NAMALWA (cell line): ENCODE data around the gene ENOPH1.
"Not testable (repeated sequence)": the region's sequence is repeated elsewhere in the genome, so short reads cannot be mapped to it uniquely, and the experiment has no call there.

Experiments used
- DNase-seq: peaks from one replicate; pipeline ENCODE4 v3.0.0-alpha.2; 2015; ENCODE audit warnings: low spot score

Gene ENOPH1

DNA sequence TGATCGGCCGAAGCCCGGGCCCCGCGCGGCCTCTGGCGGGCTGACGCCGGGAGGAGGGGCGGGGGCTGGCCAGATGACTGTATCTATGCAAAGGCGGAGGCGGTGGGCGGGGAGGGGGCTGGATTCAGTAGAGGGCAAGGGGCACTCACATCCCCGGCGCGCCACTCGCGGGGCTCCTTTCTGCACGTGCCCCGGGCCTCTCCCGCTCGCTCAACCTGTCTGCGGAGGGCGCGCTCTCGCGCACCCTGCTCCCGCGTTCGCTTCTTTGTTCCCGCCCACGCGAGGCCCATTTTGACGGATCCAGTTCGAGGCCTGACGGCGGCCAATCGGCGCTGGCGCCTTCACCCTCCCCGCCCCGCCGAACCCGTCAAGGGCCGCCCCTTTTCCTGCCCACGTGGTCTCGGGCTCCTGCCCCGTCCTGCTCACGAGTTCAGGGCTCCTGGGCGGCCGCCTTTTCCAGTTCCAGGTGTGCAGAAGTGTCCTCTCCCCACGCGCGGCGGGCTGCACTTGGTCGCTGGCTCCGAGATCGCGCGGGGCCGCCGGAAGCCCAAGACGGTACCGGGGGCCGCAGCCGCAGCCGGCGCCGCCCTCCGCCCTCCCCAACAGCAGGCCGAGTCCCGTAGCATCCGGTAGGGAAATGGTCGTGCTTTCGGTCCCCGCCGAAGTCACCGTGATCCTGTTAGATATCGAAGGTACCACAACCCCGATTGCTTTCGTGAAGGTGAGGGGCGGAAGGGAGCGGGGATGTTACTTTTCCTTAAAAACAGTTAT is at the start of gene ENOPH1, which contains the start of gene HNRNPDL:
Gene ENOPH1 (plus strand): TSS at position 398 of the 771 bp plus-strand sequence. CDS start 240 bp downstream, at position 638.
Gene HNRNPDL (minus strand): TSS at position 270 of the 771 bp plus-strand sequence. CDS start 772 bp downstream, outside the sequence.
- DNase-seq: peak; percentile 97

DNA sequence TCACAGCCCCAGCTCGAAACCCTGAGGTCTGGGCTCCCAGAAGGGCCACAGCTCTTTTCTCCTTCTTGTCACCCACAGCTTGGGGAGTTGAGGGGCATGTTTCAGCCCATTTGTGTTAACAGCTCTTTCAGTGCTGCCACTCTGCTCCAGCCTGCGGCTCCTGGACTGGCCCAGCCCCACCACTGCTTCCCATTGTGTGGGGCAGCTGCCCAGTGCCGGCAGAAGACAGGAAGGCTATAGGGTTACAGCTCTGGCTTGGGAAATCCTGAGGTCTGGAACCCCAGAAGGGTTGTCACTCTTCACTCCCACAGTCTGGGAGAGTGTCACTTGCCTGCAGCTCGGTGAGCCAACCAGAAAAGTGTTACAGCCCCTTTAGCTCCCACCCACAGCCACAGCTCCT is 49.6 kb upstream of the ENOPH1 start:
- DNase-seq: no peak

DNA sequence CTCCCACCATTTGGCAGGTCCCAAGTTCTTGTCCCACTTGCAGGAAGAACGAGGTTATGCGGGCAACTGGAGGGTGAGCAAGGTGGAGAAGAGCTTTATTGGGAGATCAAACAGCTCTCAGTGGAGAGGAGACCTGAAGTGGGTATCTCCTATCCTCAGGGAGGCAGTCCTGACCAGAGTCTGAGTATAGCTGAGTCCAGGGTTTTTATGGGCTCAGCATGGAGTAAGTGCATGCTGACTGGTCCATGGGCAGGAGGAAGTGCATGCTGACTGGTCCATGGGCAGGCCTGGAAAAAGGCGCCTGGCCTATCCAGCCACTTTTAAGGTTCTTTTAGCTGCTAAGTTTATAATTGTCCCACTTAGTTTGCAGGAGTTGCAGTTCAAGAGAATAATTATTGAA is 49.2 kb upstream of the ENOPH1 start:
- no peak for DNase-seq

DNA sequence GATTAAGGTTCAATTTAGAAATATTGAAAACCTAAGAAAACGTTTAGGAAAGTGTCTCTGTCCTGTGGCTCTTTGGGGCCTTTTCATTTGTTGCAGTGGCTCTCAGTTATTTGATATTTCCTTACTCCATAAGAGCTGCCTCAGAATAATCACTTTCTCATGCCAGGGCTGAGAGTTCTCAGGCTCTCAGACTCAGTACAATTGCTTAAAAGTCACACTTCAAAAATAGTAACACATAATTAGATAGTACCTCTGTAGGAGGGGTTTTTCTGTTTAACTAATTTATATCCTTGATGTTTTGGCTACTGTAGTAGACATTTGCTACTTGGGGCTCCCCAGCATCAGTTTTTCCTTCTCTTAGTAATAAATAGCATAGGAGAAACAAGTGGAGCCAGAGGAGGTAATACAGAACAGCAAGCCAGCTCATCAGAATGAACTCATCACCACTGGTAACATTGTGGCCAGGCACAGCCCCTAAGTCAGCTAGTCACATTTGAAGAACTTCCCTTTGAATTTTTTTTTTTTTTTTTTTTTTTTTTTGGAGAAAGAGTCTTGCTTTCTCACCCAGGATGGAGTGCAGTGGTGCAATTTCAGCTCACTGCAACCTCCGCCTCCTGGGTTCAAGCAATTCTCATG is 48.6 kb upstream of the ENOPH1 start:
- DNase-seq: no peak

DNA sequence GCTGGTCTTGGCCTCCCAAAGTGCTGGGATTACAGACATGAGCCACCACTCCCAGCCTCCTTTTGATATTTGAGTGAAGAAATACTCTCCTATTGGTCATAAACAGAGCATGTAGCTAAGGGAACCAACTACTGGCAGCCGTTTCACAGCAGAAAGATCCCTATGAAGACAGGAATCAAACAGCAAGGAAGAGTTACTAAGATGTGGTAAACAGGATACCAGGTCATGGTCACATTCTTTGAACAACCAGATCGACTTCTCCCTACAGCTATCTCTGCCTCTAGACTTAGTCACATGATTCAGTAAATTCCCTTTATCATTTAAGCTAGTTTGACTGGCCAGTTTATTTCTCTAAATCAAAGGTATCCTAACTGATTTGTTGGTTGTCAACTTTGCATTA is 47.6 kb upstream of the ENOPH1 start:
- no peak for DNase-seq

DNA sequence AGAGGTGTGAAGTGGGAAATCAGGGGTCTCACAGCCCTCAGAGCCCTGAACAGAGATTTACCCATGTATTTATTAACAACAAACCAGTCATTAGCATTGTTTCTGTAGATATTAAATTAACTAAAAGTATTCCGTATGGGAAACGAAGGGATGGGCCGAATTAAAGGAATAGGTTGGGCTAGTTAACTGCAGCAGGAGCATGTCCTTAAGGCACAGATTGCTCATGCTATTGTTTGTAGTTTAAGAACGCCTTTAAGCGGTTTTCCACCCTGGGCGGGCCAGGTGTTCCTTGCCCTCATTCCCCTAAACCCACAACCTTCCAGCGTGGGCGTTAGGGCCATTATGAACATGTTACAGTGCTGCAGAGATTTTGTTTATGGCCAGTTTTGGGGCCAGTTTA is 44.1 kb upstream of the ENOPH1 start:
- not testable (repeated sequence) for DNase-seq

DNA sequence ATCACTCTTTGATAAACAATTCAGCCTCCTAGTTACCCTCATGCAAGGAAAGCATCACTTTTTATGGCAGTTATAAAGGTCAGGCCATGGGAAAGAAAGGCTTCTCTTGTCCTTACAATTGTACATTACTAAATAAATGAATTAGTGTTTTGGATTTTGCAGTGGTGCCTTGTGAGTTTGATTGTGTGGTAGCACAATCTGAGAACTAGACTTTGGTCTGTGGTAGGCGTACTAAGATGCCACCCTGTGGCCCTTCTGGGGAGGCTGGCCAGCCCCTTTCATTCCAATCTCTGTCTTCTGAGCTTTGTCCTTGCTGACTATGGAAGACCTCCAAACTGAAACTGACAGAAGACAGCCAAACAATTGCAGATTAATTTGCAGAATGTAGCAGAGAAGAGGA is 42.0 kb upstream of the ENOPH1 start:
- DNase-seq: no peak

DNA sequence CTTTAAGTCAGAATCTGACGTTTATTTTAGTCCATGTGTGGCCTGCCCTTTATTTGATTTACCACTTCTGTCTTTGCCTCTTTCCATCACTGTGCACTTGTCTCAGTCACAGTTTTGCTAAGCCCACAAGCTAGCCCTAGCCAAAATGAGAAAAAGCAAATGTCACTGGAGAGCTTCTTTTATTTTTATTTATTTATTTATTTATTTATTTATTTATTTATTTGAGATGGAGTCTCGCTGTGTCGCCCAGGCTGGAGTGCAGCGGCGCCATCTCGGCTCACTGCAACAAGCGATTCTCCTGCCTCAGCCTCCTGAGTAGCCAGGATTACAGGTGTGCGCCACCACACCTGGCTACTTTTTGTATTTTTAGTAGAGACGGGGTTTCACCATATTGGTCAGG is 40.3 kb upstream of the ENOPH1 start:
- not testable (repeated sequence) for DNase-seq

DNA sequence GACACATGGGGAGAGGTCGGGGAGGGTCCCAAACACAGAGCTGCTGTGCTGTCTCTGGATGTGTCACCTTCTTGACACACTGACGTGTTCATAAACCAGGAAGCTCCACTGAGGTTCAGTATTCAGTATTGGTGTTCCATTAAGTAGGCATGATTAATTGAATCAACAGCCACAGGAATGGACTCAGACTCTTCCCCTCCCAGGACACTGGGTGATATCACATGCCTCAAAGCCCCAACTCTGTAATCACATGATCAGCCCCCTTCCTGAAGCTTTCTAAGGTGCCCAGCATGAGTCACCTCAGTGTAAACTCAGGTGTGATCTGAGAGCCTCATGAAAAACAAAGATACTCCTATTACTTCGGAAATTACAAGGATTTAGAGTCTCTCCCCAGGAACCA is 35.5 kb upstream of the ENOPH1 start:
- DNase-seq: no peak

DNA sequence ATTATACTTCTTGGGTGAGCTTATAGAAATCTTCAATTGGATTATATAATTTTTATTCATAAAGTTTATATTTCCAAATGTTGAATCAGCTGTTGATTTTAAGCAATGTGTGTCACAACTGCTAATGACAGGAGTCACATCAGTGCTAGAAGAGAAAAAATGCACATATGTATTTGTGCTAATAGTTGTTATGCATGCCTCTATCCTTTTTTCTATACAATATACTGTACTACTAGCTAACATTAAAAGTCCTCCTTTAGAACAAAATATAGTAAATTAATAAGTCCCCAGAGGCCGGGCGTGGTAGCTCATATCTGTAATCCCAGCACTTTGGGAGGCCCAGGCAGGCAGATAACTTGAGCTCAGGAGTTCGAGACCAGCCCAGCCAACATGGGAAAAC is 32.9 kb upstream of the ENOPH1 start:
- DNase-seq: no peak

DNA sequence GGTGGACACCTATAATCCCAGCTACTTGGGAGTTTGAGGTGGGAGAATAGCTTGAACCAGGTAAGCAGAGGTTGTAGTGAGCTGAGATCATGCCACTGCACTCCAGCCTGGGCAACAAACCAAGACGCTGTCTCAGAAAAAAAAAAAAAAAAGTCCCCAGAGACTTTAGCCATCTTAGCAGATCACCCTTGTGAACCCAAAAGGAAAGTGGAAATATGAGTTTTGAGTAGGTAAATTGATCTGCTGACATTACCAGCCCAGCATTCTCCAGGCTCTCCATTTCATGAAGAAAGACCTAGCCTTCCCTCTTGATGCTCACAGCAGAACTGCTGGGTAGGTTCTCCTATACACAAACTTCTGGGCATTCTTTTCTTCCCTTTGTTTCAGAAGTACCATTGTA is 32.1 kb upstream of the ENOPH1 start:
- no peak for DNase-seq

DNA sequence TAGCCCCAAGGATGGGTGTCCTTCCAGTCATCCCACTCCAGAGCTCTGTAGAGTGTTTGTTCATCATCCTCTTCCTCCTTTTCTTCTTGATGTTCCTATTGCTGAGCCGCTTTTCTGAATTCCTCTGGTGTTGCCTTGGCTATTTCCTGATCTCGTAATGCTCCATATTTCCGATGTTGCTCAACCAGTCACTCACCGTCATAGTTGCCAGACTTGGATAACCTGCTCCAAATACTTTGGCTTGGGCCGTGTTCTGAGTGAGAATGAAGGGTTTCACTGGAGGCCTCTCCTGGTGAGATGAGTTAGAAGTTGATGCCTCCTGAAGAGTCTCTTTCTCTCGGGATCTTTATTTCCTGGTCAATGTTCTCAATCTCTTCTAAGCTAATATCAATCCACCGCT is 28.8 kb upstream of the ENOPH1 start:
- no peak for DNase-seq

DNA sequence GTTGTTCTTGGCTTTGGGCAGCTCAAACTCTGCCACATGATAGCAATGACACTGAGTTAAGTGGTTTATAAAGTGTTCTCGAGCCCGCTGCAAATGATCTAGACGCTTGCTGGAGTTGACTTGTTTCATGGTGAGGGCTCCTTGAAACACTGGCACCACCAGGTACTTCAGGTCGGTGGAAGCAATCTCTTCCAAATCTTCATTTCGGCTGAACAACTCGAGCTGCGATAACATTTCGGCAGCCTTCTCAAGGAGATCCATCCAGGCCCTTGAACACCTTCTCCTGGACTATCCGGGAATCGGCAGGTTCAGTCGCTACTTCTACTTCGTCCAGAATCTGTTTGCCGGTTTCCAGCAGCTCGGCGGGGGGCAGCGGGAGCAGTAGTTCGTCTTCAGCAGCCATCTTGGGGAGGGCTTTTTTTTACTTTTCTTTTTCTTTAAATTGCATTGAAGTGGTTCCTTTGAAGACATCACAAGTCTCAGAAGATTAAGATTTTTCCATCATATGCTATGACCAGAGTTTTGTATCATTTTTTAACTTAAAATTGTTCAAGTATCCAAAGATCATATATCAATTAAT is 28.1 kb upstream of the ENOPH1 start:
- DNase-seq: no peak

DNA sequence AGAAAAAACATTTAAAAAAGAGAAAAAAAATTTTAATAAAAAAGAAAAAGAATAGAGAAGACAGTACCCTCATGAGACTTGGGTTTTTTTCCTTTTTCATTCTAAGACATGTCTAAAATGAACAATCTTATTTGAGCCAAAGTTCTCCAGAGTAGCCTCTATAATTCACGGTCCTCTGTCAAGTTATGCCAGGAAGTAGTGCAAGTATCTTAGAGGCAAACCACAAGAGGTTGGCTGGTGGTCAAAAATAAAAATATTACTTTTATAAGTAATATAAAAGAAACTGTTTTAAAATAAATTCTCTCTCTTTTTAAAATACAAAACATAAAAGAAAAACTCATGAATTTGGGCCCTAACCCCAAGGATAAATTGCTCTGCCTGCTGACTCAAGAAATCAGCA is 26.7 kb upstream of the ENOPH1 start:
- DNase-seq: no peak

DNA sequence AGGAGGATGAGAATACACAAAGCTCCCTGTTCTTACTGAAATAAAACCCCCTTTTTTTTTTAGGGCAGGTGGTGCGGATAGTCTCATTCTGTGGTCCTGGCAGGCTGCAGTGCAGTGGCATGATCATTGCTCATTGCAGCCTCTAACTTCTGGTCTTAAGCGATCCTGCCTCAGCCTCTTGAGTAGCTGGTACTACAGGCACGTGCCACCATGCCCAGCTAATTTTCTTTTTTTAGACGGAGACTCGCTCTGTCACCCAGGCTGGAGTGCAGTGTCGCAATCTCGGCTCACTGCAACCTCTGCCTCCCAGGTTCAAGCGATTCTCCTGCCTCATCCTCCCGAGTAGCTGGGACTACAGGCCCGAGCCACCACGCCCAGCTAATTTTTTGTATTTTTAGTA is 15.3 kb upstream of the ENOPH1 start:
- not testable (repeated sequence) for DNase-seq

DNA sequence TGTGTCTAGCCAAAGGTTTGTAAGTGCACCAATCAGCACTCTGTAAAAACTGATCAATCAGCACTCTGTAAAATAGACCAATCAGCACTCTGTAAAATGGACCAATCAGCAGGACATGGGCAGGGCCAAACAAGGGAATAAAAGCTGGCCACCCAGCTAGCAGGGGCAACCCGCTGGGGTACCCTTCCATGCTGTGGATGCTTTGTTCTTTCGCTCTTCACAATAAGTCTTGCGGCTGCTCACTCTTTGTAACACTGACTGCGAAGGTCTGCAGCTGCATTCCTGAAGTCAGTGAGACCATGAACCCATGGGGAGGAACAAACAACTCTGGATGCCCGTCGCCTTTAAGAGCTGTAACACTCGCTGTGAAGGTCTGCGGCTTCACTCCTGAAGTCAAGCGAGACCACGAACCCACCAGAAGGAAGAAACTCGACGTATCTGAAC is 14.4 kb upstream of the ENOPH1 start:
- no peak for DNase-seq

DNA sequence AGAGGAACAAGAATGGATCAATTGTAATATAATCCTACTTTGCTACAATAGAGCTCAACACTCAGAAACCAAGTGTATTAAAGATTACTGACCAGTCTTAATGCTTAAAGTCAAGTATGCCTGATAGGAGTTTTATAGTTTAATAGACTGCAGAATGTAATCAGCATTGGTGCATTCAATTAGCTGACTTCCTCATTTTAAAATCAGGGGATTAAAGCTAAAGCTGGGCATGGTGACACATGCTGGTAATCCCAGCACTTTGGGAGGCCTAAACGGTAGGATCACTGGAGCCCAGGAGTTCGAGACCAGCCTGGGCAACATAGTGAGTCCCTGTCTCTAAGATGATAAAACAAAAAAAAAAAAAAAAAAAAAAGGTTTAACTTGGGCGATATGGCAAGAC is 10.9 kb upstream of the ENOPH1 start:
- DNase-seq: no peak

DNA sequence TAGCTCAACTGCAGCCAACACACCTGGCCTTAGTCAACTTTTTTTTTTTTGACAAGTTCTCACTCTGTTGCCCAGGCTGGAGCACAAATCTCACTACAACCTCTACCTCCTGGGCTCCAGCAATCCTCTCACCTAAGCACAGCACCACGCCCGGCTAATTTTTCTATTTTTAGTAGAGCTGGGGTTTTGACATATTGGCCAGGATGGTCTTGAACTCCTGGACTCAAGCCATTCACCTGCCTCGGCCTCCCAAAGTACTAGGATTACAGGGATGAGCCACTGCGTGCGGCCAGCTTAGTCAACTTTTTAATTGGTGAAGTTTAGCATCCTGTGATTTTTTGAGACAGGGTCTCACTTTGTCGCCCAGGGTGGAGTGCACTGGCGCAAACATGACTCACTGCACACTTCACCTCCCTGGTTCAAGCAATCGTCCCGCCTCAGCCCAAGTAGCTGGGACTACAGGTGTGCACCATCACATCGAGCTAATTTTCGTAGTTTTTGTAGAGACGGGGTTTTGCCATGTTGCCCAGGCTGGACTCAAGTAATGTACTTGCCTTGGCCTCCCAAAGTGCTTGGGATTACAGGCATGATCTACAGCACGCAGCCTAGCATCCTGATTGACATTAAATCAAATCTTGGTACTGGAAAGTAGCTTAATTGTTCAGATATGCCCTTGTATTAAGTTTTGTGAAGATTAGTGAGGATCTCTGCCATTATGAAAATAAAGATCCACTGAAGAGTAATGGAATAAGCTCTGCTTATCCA is 8.4 kb upstream of the ENOPH1 start:
- peak; percentile 68 for DNase-seq

DNA sequence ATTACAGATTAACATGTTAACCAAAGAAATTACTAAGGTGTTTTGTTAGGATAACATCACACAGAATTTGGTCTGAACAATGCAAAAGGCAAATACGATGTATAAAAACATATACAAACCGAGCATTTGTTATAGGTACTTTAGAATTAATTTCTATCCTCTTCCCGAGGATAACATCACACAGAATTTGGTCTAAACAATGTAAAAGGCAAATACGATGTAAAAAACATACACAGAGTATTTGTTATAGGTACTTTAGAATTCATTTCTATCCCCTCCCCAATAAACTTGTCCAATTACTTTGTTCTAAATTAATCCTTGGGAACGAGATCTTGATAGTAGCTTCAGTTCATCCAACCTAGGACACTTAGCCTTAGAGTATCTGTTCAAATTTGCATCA is 7.8 kb upstream of the ENOPH1 start:
- peak; percentile 55 for DNase-seq

DNA sequence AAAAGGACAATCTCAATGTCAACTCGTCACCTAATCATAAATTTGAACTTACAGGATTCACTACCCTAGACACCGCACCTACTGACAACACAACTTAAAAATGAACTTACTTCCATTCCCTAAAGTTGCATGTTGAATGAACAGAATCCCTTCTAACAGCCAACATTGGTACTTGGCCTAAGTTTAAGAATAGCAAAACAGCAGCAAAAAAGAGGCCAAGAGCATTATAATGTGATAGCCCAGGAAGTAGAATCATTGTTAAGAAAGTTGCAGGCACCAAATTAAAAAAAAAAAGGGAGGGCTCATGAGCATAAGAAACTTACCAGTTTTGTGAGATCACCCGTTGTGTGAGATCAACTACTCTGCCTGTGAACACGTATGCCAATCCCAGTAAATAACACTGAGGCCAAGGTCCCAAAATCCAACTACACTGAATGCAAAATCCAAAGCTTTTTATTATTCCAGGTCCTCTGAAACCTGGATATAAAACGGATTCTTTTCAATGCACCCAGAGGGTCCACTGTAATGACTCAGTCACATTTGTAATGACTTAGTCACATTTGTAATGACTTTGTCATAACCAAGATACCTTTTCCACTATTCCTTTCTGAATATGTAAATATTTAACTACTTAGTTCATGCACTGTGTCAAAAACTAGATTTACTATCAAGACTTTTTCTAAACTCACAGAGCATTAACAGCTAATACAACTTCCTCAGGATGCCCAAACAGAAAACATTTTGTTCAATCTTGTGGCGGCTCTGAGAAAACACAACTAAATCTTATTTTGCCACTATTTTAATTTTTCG is 6.9 kb upstream of the ENOPH1 start:
- DNase-seq: peak; percentile 63

DNA sequence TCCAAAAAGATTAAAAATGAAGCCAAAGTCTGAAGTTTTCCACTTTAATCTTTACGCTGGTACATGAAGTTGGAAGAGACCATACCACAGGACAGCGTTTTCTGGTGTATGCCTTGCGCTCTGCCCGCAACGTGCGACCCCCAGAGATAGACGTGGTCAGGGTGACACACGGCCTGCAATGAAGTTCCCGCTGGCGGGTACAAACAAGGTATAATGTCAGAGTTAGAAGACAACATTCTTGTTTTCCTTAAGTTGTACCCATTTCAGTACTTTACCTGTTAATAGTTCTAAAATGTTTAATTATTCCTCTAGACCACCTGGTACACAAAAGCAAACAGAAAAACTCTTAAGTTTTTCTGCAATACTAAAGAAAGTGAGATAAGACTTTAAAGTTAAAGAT is 4.9 kb upstream of the ENOPH1 start:
- no peak for DNase-seq

DNA sequence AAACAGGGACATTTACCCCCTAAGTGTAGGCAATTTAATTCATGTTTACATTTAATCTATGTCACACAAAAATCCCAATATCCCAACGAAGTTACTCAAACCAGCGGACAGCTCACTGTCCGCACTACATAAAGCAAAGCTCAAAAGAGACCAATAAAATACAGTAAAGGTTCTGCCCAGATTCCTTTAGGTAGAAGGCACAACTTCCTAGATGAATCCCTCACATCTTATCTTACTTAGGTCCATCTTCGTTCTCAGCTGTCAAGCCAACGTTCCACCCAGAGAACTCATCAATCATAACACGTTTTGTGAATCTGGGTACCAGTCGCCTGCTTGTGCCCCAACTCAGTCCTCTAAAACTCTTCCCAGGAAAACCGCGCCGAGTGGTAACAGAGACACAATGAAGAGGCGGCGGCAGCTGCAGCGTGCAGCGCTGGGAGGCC is 1.8 kb upstream of the ENOPH1 start:
- peak; percentile 65 for DNase-seq
